ENCODE data around the gene FGD3.

The FGD3 gene

GRCh38 chr9:93010704-93011103 lies 63.4 kb downstream of the FGD3 start:
- H3K4me2 ChIP-seq (ENCODE audit: low read depth, low read length), result no peak overlapping the region
- H4K20me1 ChIP-seq (ENCODE audit: insufficient read depth, low read length), result no peaks in the 10 kb centered on the region
- H3K4me3 ChIP-seq (ENCODE audit: low read length), result no peak overlapping the region
- H3K9me3 ChIP-seq (replicated peaks; ENCODE audit: insufficient read depth, low read length), result no peaks in the 10 kb centered on the region
- no peaks in the 10 kb centered on the region for H3F3A ChIP-seq (ENCODE audit: insufficient read depth, low read length)
- no peaks in the 10 kb centered on the region for H3K9me2 ChIP-seq (replicated peaks; ENCODE audit: insufficient read depth, low read length)
- H3K9ac ChIP-seq (ENCODE audit: low read length), result no peak overlapping the region
- H3K27ac ChIP-seq (ENCODE audit: low read length), result no peak overlapping the region
- no peaks in the 10 kb centered on the region for H3K79me2 ChIP-seq (ENCODE audit: low read length)
- DNase-seq, result no peak
- no peaks in the 10 kb centered on the region for H3K36me3 ChIP-seq (replicated peaks; ENCODE audit: insufficient read depth, low read length)
- no peaks in the 10 kb centered on the region for H3K4me1 ChIP-seq (ENCODE audit: low read length)
- no peaks in the 10 kb centered on the region for H3K27me3 ChIP-seq (replicated peaks; ENCODE audit: insufficient read depth, low read length)
- no peak for TF ChIP-seq EZH2phosphoT487 (IDR thresholded peaks at IDR 0.05; ENCODE audit: low read length)
- TF ChIP-seq, protein P1, sequence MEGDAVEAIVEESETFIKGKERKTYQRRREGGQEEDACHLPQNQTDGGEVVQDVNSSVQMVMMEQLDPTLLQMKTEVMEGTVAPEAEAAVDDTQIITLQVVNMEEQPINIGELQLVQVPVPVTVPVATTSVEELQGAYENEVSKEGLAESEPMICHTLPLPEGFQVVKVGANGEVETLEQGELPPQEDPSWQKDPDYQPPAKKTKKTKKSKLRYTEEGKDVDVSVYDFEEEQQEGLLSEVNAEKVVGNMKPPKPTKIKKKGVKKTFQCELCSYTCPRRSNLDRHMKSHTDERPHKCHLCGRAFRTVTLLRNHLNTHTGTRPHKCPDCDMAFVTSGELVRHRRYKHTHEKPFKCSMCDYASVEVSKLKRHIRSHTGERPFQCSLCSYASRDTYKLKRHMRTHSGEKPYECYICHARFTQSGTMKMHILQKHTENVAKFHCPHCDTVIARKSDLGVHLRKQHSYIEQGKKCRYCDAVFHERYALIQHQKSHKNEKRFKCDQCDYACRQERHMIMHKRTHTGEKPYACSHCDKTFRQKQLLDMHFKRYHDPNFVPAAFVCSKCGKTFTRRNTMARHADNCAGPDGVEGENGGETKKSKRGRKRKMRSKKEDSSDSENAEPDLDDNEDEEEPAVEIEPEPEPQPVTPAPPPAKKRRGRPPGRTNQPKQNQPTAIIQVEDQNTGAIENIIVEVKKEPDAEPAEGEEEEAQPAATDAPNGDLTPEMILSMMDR (IDR thresholded peaks at IDR 0.05; ENCODE audit: low read length), result no peak
- no peak for TF ChIP-seq EZH2 (optimal IDR thresholded peaks at IDR 0.05; ENCODE audit: low read depth, low read length)
- H2AFZ ChIP-seq (ENCODE audit: low read length), result no peak overlapping the region

GRCh38 chr9:93011114-93011513 lies 63.8 kb downstream of the FGD3 start:
- Histone ChIP-seq H3K79me2 (ENCODE audit: low read length) (no peaks in the 10 kb centered on the region), H3K4me3 (ENCODE audit: low read length) (no peak overlapping the region), H3F3A (ENCODE audit: insufficient read depth, low read length) (no peaks in the 10 kb centered on the region), H3K4me2 (ENCODE audit: low read depth, low read length) (no peak overlapping the region), H3K9me2 (replicated peaks; ENCODE audit: insufficient read depth, low read length) (no peaks in the 10 kb centered on the region), H3K4me1 (ENCODE audit: low read length) (no peaks in the 10 kb centered on the region), H3K27ac (ENCODE audit: low read length) (no peak overlapping the region), H3K9me3 (replicated peaks; ENCODE audit: insufficient read depth, low read length) (no peaks in the 10 kb centered on the region), H2AFZ (ENCODE audit: low read length) (no peak overlapping the region), H3K36me3 (replicated peaks; ENCODE audit: insufficient read depth, low read length) (no peaks in the 10 kb centered on the region), H3K27me3 (replicated peaks; ENCODE audit: insufficient read depth, low read length) (no peaks in the 10 kb centered on the region), H4K20me1 (ENCODE audit: insufficient read depth, low read length) (no peaks in the 10 kb centered on the region), H3K9ac (ENCODE audit: low read length) (no peak overlapping the region)
- TF ChIP-seq EZH2 (optimal IDR thresholded peaks at IDR 0.05; ENCODE audit: low read depth, low read length) (no peak), EZH2phosphoT487 (IDR thresholded peaks at IDR 0.05; ENCODE audit: low read length) (no peak)
- TF ChIP-seq, protein P1 (IDR thresholded peaks at IDR 0.05; ENCODE audit: low read length), result no peak
- DNase-seq, result no peak

DNA sequence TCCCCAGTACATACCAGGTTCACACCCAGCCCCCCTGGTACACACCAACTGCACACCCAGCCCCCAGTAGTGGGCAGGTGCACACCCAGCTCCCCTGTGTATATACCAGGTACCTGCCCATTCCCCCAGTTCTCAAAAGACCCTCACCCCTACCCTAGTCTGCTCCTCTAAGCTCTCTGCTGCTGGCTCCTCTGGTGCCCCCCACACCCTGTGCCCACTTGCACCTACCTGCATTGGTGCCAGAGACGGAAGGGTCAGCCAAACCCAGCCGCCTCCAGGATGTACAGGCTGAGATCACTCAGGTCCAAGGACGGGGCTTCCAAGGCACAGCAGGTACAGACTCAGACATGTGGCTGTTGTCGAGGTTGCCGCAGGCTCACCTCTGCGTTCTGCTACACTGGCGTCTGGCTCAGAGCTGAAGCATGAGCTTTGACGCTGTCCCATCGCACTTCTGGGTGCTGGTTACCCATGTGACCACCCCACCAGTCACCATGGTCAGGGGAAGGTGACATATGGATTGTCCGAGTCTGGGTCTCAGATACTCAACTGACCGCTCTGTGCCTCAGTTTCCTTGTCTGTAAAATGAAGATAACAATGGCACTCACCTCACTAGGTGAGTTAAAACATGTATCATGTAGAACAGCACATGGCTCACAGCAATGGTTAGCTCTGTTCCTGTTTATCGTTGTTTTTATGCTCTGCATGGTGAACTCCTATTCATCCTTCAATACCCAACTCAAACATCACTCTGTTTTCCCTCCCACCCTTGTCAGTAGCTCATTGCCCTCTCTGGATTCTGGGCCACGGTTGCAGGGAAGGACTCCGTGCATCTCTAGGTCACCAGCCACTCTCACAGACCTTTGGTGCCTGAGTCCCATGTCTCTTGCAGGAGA lies 65.9 kb downstream of the FGD3 start:
- H3K9me2 ChIP-seq (replicated peaks; ENCODE audit: insufficient read depth, low read length), result no peaks in the 10 kb centered on the region
- H3K36me3 ChIP-seq (replicated peaks; ENCODE audit: insufficient read depth, low read length), result no peaks in the 10 kb centered on the region
- no peaks in the 10 kb centered on the region for H3K79me2 ChIP-seq (ENCODE audit: low read length)
- no peaks in the 10 kb centered on the region for H3F3A ChIP-seq (ENCODE audit: insufficient read depth, low read length)
- H3K4me3 ChIP-seq (ENCODE audit: low read length), result no peak overlapping the region
- no peaks in the 10 kb centered on the region for H3K4me1 ChIP-seq (ENCODE audit: low read length)
- no peak for DNase-seq
- H3K9me3 ChIP-seq (replicated peaks; ENCODE audit: insufficient read depth, low read length), result no peaks in the 10 kb centered on the region
- no peak overlapping the region for H3K4me2 ChIP-seq (ENCODE audit: low read depth, low read length)
- TF ChIP-seq EZH2phosphoT487 (IDR thresholded peaks at IDR 0.05; ENCODE audit: low read length) (no peak), EZH2 (optimal IDR thresholded peaks at IDR 0.05; ENCODE audit: low read depth, low read length) (no peak)
- TF ChIP-seq, protein P1 (IDR thresholded peaks at IDR 0.05; ENCODE audit: low read length), result no peak
- H3K27ac ChIP-seq (ENCODE audit: low read length), result no peak overlapping the region
- H2AFZ ChIP-seq (ENCODE audit: low read length), result no peak overlapping the region
- H3K9ac ChIP-seq (ENCODE audit: low read length), result no peak overlapping the region
- H3K27me3 ChIP-seq (replicated peaks; ENCODE audit: insufficient read depth, low read length), result no peaks in the 10 kb centered on the region
- no peaks in the 10 kb centered on the region for H4K20me1 ChIP-seq (ENCODE audit: insufficient read depth, low read length)
